Activated naive CD8-positive, alpha-beta T cell treated with anti-CD3 and anti-CD28 coated beads, Interleukin-2, amount 10 ng/mL, durations not matched to agents 7 days and 5 days (primary cell): Measurements from ENCODE around the gene NACC2. TPM values are rescaled to one million over a fixed set of nuclear protein-coding genes. Genes with fewer than 3 reads are reported as not detected.

Source experiments
- ATAC-seq: fragments of 150-1000 bp; cut with Tn5 transposase; one replicate; pipeline ENCODE4 v1.10.0; 2021; ENCODE audit warnings: low read depth, moderate library complexity
- POLR2A ChIA-PET: fragments of 350-600 bp; sonication (Branson Sonifier 250); formaldehyde crosslinking; loops from one replicate; lab custom pipeline; 2021; ENCODE audit warnings: antibody characterized with exemption; lab: Charles Lee
- DNase-seq: peaks from one replicate; pipeline ENCODE4 v3.0.0; 2021
- H3K27ac Mint-ChIP-seq: one replicate; pipeline ENCODE4 v1.8.0; 2022; ENCODE audit warnings: mild to moderate bottlenecking, mixed read lengths
- H3K27me3 Mint-ChIP-seq: one replicate; pipeline ENCODE4 v1.8.0; 2022; ENCODE audit warnings: mild to moderate bottlenecking, moderate library complexity, mixed read lengths
- H3K36me3 Mint-ChIP-seq: one replicate; pipeline ENCODE4 v1.8.0; 2021; ENCODE audit warnings: mild to moderate bottlenecking, mixed read lengths
- H3K4me1 Mint-ChIP-seq: one replicate; pipeline ENCODE4 v1.8.0; 2021; ENCODE audit warnings: mixed read lengths
- H3K4me3 Mint-ChIP-seq: one replicate; pipeline ENCODE4 v1.8.0; 2022; ENCODE audit warnings: mild to moderate bottlenecking, moderate library complexity, mixed read lengths
- H3K9me3 Mint-ChIP-seq: one replicate; pipeline ENCODE4 v1.8.0; 2021; ENCODE audit warnings: mixed read lengths
- total RNA-seq, 2 experiments: library from RNA; stranded (reverse); gene quantifications; one replicate each; pipeline ENCODE4 v1.2.3, GENCODE V29; 2021

Gene NACC2
- total RNA-seq, 2 experiments from 2014 or later, result 10.5 to 11.2 TPM

DNA sequence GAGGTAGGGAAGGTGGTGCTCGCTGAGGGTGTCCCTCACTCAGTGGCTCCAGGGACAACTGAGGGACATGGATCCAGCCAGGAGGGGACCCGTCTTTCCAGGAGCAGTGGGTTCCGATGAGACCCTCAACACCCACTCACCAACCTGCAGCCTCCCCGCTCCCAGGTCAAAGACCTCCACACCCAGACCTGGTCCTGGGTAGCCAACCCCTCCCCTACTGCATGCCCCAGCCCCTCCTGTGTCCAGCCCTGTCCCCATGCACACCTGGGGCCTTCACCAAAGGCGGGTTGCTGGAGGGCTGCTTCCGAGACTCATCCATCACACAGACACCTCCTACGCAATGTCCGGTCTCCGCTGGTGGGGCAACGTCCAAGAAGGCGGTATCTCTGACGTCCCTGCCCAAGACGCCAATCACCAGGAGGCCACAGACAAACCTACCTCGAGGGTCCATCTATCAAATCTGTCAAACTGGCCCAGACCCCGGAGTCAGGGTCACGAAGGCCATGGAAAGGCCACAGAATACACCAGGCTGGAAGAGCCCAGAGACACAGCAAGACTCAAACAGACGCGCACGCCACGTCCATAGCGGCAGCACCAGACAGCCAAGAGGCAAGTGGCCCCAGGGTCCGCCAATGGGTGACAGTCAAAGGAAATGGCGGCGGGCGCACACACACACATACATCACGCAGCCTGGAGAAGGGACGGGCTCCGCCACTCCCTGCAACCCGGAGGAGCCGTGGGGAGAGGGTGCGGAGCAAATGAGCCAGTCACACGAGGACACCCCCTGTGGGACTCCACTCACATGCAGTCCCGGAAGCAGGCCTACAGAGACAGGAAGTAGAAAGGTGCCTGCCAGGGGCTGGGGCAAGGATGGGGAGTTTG is 10.8 kb downstream of the NACC2 start:
- H3K4me1 Mint-ChIP-seq, result peaks cover 6% of the 10 kb centered on the region
- no peaks in the 10 kb centered on the region for H3K9me3 Mint-ChIP-seq
- H3K27me3 Mint-ChIP-seq, result no peaks in the 10 kb centered on the region
- H3K36me3 Mint-ChIP-seq, result no peaks in the 10 kb centered on the region
- ATAC-seq, result no peak
- no peak overlapping the region for H3K4me3 Mint-ChIP-seq
- DNase-seq, result peak; percentile 24
- peak overlapping the region; percentile 28 for H3K27ac Mint-ChIP-seq
- POLR2A ChIA-PET, result no interaction called here

DNA sequence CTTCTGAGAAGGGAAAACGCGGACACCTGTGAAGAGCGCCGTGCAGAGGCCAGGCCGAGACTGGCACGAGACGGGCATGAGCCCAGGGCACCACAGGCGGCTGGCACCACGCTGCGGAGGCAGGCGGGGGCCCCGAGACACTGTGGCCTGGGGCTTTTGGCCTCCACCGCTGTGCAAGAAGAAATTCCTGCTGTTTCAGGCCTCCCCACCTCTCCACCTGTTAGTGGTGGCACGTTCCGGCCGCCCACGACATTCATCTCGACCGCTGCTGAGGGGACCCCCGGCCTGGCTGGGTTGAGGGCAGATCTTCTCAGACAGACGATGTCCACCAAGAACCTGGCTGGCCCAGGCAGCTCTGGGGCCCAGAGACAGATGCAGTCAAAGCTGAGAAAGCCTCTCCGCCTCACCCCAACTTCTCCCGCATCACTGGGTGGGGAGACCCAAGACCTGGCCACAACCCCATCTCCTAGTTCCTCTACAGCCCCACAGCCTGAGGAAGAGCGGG is 11.5 kb downstream of the NACC2 start:
- no peak for DNase-seq
- peaks cover 6% of the 10 kb centered on the region for H3K4me1 Mint-ChIP-seq
- H3K36me3 Mint-ChIP-seq, result no peaks in the 10 kb centered on the region
- H3K27ac Mint-ChIP-seq, result no peak overlapping the region
- no peak overlapping the region for H3K4me3 Mint-ChIP-seq
- no peaks in the 10 kb centered on the region for H3K9me3 Mint-ChIP-seq
- POLR2A ChIA-PET, result no interaction called here
- no peaks in the 10 kb centered on the region for H3K27me3 Mint-ChIP-seq
- ATAC-seq, result no peak

DNA sequence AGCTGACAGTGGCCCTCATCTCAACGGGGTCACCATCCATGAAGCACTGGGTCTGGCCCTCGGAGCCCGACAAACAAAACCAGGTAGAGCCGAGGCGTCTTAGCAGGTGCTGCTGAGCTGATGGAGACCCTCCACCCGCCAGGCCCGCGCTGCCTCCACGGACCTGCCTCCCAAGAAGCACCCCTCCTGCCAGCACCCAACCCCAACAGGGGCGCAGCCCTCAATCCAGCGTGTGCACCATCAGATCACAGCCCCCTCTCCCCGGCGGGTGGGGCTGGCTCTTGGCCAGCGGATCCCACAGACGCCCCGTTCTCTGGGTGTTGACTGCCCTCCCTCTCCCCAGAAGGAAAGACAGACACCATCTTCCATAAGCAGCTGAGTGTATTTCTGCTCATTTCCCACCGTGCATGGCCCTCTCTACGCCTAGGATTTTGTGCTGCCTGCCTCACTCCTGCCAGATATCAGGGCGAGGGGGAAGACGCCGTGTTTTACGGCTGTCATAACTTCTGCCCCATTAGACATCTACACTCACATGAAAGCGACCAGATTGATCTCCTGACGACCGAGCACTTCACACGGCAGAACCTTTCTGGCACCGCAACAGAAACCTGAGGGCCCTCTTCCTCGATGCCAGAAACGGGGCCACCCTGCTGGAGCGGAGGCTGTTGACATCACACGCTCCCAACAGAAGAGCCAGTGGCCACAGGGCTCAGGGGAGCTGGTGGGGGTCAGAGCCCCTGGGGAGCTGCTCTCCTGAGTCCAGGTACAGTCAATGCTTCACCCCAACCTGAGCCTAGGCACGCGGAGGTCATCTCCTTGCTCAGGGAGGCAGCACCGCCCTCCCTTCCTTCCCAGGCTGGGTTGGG is 12.4 kb downstream of the NACC2 start:
- H3K27ac Mint-ChIP-seq, result no peak overlapping the region

DNA sequence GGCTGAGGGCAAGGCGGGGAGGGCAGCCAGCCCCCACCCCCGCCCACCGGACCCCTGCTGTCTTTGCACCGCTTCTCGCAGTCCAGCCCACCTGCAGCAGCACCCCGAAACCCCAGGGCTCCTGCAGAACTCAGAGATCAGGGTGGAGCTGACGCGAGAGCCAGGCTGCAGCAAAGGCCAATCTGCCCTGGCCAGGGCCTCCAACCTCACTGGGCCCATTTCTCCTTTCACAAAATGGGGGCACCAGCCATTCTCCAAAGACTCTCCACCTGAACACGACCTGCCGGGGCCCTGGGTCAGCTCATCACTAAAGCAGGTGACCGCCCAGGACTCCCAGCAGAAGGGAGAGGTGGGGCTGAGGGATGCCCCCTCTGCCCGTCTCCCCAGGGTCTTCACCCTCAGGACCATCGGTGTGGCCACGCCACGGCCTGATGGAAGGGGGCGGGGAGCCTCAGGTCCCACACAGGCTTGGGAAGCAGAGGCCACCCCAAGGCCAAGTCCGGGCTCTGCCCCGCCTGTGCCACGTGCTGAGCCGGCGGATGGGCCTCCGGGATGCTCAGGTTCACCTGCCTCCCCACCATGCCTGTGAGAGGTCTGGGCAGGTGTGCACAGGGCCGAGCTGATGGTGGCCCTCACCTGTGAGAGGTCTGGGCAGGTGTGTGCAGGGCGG is 13.1 kb downstream of the NACC2 start:
- Mint-ChIP-seq H3K4me3 (no peak overlapping the region), H3K27me3 (no peaks in the 10 kb centered on the region), H3K36me3 (no peaks in the 10 kb centered on the region), H3K27ac (no peak overlapping the region), H3K4me1 (peaks cover 7% of the 10 kb centered on the region), H3K9me3 (no peaks in the 10 kb centered on the region)
- no peak for ATAC-seq
- no peak for DNase-seq
- POLR2A ChIA-PET, result no interaction called here

More for the DNA sequence above, 12.4 kb downstream of the NACC2 start:
- ATAC-seq (no peak), DNase-seq (no peak)
- H3K27me3 Mint-ChIP-seq, result no peaks in the 10 kb centered on the region
- H3K4me3 Mint-ChIP-seq, result no peak overlapping the region
- POLR2A ChIA-PET, result no interaction called here
- no peaks in the 10 kb centered on the region for H3K9me3 Mint-ChIP-seq
- peaks cover 6% of the 10 kb centered on the region for H3K4me1 Mint-ChIP-seq
- H3K36me3 Mint-ChIP-seq, result no peaks in the 10 kb centered on the region

DNA sequence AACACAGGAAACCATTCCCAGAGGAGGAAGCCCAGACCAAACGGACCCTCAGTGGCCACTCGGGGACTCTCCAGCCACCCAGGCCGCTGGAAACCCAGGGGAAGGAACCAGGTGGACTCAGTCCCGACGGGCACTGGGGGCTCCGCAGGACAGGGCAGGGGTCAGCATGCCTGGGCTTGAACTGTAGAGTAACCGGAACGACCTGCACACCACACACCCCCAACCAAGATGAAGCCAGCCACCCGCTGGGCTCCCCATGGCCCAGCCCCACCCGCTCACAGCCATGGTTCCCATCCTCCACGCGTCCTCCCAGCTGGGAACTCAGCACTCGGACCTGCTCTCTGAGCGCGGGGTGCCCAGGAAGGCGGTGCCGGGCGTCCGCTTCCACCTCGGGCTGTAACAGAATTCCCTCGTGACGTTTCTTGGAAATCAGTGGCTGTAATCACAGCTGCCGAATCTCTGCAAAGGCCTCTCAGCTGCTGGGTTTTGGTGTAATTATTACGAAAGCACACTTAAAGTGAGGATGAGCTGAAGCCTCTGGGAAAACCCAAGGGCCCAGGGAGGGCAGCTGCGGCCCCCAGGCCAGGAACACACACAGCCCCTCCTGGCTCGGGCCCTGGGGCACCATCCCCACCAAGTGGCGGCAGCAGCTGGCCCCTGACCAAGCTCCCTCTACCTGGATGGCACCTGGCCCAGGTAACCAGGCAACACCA is 13.8 kb downstream of the NACC2 start:
- no peak for DNase-seq
- ATAC-seq, result no peak
- Mint-ChIP-seq H3K4me1 (peaks cover 9% of the 10 kb centered on the region), H3K27me3 (no peaks in the 10 kb centered on the region), H3K4me3 (no peak overlapping the region), H3K36me3 (peaks cover 2% of the 10 kb centered on the region), H3K9me3 (no peaks in the 10 kb centered on the region), H3K27ac (no peak overlapping the region)
- POLR2A ChIA-PET, result no interaction called here

DNA sequence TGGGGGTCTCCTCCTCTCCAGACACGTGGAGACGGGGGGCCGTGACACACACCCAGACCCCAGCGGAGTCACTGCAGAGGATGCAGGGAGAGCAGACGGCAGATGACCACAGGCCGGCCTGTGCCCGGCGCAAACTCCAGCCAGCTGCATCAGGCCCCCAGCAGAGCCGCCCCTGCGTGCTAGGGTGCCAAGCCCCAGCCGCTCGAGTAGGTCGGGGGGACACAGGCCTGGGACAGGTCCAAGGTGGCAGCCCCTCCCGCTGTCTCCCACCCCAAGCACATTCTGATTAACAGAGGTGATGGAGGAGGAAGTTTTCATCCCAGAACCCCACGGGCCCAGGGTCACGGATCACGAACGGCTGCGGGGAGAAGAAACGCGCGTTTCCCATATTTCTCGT is 14.4 kb downstream of the NACC2 start:
- Mint-ChIP-seq H3K9me3 (no peaks in the 10 kb centered on the region), H3K27ac (no peak overlapping the region), H3K4me1 (peaks cover 15% of the 10 kb centered on the region), H3K27me3 (no peaks in the 10 kb centered on the region), H3K36me3 (peaks cover 3% of the 10 kb centered on the region), H3K4me3 (no peak overlapping the region)
- POLR2A ChIA-PET, result no interaction called here
- ATAC-seq (no peak), DNase-seq (no peak)

DNA sequence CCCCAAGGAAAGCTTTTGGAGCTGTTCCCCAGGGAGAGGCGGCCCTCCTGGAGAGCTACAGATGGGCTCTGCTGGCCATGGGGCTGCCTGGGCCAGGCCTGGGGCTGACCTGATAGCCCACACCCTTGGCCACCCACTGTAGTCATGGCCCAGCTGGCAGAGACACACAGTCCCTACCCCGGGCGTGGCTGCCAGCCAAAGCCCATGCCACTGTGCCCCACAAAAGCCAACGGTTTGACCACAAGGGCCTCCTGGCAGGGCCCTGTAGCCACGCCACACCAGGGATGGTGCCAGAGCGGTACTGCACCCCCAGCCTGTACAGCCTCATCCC is 15.2 kb downstream of the NACC2 start:
- no peak overlapping the region for H3K27ac Mint-ChIP-seq
- DNase-seq (peak; percentile 25), ATAC-seq (no peak)
- H3K4me3 Mint-ChIP-seq, result no peak overlapping the region
- no peaks in the 10 kb centered on the region for H3K27me3 Mint-ChIP-seq
- H3K9me3 Mint-ChIP-seq, result no peaks in the 10 kb centered on the region
- peaks cover 3% of the 10 kb centered on the region for H3K36me3 Mint-ChIP-seq
- H3K4me1 Mint-ChIP-seq, result peaks cover 15% of the 10 kb centered on the region
- POLR2A ChIA-PET, result no interaction called here

DNA sequence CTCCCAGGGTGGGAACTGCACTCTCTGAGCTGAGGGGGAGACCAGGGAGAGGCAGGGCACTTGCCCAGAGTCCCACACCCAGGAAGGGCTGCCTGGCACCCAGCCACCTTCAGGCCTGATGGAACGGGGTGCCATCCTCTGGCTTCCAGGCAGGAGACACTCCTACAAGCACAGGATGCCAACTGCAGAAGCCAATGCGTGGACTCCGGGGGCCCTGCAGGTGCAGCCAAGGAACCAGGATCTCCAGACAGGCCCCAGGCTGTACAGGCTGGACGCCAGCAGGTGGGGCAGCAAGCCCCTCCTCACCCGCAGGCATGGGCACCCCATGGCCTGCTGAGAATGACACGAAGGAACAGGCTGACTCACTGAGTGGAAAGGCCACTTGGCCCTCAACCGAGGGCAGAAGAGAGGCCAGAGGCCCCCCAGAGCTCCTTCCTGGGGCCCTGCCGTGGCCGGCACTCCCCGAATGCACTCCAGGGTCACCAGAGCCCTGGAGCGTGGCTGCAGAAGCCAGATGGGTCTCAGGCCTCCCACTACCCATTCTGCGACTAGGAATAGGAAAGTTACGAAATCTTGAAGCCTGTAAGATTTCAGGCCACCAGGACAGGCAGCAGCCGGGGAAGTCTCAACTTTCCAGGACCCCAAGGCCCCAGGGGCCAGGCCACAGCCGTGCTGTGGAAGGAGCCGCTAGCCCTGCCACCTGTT is 15.7 kb downstream of the NACC2 start:
- no peaks in the 10 kb centered on the region for H3K27me3 Mint-ChIP-seq
- DNase-seq (peak; percentile 27), ATAC-seq (no peak)
- H3K4me1 Mint-ChIP-seq, result peaks cover 10% of the 10 kb centered on the region
- peaks cover 3% of the 10 kb centered on the region for H3K36me3 Mint-ChIP-seq
- POLR2A ChIA-PET, result no interaction called here
- no peak overlapping the region for H3K4me3 Mint-ChIP-seq
- no peak overlapping the region for H3K27ac Mint-ChIP-seq
- H3K9me3 Mint-ChIP-seq, result no peaks in the 10 kb centered on the region

DNA sequence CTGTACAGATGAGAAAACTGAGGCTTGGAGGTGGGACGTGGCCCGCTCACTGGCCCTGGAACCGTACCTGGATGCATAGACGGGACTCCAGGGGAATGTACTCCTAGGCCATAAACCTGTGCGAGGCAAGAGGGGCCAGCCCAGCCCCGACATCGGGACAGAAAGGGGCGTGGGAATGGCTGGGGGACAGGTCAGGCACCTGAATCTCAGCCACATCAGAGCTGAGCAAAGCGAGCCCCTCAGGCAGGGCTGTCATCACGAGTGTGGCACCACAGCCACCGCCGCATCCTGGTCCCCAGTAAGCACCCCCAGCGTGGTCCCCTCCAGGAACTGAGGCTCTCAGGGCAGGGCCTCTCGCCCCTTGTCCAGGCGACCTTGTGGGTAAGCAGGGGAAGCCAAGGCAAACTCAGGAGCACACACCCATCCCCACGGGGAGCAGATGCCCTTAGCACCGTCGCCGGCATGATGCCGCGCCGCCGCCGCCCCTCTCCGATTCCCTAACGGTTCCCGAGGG is 16.5 kb downstream of the NACC2 start:
- Mint-ChIP-seq H3K36me3 (peaks cover 3% of the 10 kb centered on the region), H3K9me3 (no peaks in the 10 kb centered on the region), H3K4me1 (peaks cover 10% of the 10 kb centered on the region), H3K27ac (no peak overlapping the region), H3K27me3 (no peaks in the 10 kb centered on the region), H3K4me3 (no peak overlapping the region)
- DNase-seq, result peak; percentile 28
- ATAC-seq, result no peak
- POLR2A ChIA-PET, result no interaction called here

DNA sequence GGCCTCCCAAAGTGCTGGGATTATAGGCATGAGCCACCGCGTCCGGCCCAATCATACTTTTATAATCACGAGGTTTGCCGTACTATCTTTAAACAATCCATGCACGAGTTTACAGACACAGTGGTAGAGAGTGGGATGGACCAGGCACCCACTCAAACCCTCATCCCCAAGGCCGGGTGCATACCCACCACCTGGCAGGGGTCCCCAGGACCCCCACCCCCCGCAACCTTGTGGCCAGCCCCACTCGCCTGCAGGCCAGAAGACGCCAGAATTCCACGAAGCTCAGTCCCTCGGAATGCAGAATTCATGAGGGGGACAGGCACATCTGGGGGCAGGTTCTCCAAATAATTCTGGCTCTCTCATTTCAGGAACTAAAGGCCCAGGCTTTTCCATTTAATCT is 17.1 kb downstream of the NACC2 start:
- Mint-ChIP-seq H3K4me3 (no peak overlapping the region), H3K27me3 (no peaks in the 10 kb centered on the region), H3K4me1 (peaks cover 10% of the 10 kb centered on the region), H3K9me3 (no peaks in the 10 kb centered on the region), H3K36me3 (peaks cover 3% of the 10 kb centered on the region), H3K27ac (no peak overlapping the region)
- POLR2A ChIA-PET, result no interaction called here
- DNase-seq (no peak), ATAC-seq (no peak)

DNA sequence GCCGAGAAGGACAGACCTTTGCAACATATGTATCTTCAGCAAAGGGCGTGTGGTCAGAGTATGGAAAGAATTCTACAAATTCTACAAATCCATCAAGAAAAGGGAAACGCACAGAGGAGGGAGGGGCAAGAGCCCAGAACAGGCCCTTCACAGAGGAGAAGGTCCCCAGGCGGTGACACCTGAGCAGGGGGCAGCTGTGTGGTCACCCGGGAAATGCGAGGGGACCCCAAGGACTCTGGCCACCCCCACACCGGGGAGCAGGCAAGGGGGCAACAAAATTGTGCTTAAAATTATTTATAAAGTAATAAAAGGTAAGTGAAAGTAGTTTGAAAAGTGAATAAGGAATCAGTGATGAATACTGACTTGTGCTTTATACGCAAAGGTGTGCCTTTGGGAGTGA is 17.6 kb downstream of the NACC2 start:
- H3K27me3 Mint-ChIP-seq, result no peaks in the 10 kb centered on the region
- no peak for DNase-seq
- peaks cover 3% of the 10 kb centered on the region for H3K36me3 Mint-ChIP-seq
- no peaks in the 10 kb centered on the region for H3K9me3 Mint-ChIP-seq
- no peak overlapping the region for H3K4me3 Mint-ChIP-seq
- H3K27ac Mint-ChIP-seq, result no peak overlapping the region
- peaks cover 10% of the 10 kb centered on the region for H3K4me1 Mint-ChIP-seq
- no peak for ATAC-seq
- POLR2A ChIA-PET, result no interaction called here

DNA sequence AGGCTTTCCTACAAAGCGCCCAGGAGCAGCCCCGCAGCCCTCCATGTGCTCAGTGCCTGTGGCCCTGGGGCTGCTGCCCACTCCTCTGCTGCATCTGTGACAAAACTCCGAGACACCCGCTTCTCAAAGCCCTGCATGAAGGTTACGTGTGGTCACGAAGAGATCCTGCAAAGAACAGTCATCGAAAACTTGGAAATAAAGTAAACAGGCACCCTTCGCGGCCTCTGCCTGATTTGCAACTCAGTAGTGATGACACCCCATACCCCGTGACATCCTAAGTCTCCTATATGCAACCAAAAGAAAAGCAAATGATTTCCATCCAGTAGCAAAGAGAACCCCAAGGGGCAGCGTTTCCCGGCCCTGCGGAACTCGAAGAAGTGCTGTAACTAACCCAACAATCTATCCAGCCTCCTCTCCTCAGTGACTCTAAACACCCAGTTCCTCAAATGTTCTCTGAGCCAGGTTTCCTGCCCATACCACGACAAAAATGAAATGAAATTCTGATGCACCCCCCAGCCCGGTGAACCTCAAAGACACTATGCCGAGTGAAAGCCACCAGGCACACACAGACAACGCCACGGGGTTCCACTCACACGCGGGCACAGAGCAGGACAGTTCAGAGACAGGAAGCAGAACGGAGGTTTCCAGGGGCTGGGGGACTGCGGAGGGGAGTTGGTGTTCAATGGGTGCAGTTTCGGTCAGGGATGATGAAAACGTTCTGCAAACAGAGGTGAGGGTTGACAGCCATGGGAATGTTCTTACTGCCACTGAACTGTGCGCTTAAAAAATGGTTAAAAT is 19.0 kb downstream of the NACC2 start:
- peak overlapping the region; percentile 49 for H3K27ac Mint-ChIP-seq
- POLR2A ChIA-PET, result no interaction called here
- H3K27me3 Mint-ChIP-seq, result no peaks in the 10 kb centered on the region
- ATAC-seq, result peak; percentile 67
- H3K9me3 Mint-ChIP-seq, result no peaks in the 10 kb centered on the region
- peaks cover 3% of the 10 kb centered on the region for H3K36me3 Mint-ChIP-seq
- H3K4me3 Mint-ChIP-seq, result peak overlapping the region; percentile 48
- peak; percentile 34 for DNase-seq
- peaks cover 10% of the 10 kb centered on the region for H3K4me1 Mint-ChIP-seq
